LNCaP clone FGC (cell line): ENCODE measurements around the gene PADI3.

Experiments used
- DNase-seq: peaks from one replicate; pipeline ENCODE4 v3.0.0-alpha.2; 2011; ENCODE audit warnings: low read depth
- H3K4me3 ChIP-seq: 2 replicates; pipeline ENCODE4 v1.5.1; 2011; ENCODE audit warnings: mild to moderate bottlenecking, low read depth, low read length, control low read depth
- TF ChIP-seq, protein P1 (sequence below): IDR thresholded peaks from 2 replicates; pipeline ENCODE4 v1.5.1; 2012; ENCODE audit warnings: mild to moderate bottlenecking; ENCODE audit not compliant: control insufficient read depth, insufficient read depth; ENCODE audit errors: extremely low read depth

PADI3 gene

DNA sequence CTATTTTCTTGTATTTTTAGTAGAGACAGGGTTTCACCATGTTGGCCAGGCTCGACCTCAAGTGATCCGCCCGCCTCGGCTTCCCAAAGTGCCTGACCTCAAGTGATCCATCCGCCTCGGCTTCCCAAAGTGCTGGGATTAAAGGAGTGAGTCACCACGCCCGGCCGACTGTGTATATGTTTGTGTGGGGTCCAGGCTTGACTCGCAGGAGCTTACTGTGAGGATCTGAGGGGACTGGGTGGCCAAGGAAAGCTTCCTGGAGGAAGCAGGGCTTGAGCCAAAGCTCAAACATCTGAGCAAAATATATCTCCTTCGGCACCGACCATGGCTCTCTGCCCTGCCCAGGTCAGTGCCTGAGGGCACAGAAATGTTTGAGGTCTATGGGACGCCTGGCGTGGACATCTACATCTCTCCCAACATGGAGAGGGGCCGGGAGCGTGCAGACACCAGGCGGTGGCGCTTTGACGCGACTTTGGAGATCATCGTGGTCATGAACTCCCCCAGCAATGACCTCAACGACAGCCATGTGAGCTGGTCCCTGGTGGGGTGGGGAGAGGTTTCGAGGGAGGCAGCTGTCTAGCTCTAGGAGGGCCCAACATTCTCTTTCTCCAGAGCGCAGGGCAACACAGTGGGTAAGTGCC, 10.5 kb downstream of the PADI3 start:
- no peak overlapping the region for H3K4me3 ChIP-seq
- DNase-seq = no peak
- TF ChIP-seq, protein P1, sequence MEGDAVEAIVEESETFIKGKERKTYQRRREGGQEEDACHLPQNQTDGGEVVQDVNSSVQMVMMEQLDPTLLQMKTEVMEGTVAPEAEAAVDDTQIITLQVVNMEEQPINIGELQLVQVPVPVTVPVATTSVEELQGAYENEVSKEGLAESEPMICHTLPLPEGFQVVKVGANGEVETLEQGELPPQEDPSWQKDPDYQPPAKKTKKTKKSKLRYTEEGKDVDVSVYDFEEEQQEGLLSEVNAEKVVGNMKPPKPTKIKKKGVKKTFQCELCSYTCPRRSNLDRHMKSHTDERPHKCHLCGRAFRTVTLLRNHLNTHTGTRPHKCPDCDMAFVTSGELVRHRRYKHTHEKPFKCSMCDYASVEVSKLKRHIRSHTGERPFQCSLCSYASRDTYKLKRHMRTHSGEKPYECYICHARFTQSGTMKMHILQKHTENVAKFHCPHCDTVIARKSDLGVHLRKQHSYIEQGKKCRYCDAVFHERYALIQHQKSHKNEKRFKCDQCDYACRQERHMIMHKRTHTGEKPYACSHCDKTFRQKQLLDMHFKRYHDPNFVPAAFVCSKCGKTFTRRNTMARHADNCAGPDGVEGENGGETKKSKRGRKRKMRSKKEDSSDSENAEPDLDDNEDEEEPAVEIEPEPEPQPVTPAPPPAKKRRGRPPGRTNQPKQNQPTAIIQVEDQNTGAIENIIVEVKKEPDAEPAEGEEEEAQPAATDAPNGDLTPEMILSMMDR = no peak

DNA sequence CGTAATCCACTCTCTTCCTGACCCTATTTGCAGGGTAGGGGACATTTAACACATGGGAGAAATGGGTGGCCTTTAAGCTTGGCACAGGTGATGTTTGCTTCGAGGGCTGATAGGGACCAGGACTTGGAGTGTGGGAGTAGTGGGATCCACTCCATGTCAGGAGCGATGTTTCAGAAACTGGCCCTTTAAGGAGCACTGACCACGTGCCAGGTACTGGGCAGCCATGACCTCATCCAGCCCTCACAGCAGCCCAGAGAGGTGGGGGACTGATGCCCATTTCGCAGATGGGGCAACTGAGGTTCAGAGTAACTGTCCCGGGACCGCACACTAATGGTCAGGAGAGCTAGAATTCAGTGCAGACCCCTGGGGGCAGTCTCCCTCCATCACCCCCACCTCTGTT, 11.4 kb downstream of the PADI3 start:
- no peak for DNase-seq
- H3K4me3 ChIP-seq = no peak overlapping the region
- TF ChIP-seq, protein P1 = no peak

DNA sequence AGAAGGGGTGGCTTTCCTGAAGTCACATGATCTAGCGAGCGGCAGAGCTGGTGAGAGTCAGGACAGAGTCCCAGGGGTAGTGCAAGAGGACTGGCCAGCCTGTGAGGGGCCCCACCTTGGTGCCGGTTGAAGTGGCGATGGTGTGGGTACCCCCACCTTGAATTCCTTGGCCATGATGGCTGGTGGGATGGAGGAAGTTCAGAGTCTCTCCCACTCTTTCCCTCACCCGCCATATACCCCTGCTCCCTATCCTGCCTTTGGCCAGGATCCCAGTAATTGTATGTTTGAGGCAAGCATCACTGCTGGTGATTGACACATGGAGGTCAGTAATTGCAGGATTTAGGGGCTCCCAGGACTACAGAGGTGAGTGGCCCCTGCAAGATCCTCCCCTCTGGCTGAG, 11.8 kb downstream of the PADI3 start:
- no peak overlapping the region for H3K4me3 ChIP-seq
- TF ChIP-seq, protein P1 = no peak
- DNase-seq = no peak

DNA sequence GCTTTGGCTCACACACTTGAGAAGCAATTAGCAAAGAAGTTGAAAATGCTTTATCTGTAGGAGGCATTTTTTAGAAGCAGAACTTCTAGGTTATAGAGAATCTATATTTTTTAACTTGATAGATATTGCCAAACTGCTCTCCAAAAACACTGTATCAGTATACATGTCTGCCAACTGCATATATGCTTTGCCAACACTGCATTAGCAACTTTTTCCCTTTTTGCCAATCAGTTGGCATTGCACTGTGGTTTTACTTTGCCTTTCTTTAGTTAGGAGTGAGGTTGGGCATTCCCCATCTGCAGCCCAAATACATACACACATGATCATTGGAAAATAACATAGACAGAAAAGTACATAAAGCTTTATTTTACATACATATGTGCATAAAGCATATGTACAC, 15.0 kb downstream of the PADI3 start:
- no peak overlapping the region for H3K4me3 ChIP-seq
- TF ChIP-seq, protein P1 = no peak
- no peak for DNase-seq

DNA sequence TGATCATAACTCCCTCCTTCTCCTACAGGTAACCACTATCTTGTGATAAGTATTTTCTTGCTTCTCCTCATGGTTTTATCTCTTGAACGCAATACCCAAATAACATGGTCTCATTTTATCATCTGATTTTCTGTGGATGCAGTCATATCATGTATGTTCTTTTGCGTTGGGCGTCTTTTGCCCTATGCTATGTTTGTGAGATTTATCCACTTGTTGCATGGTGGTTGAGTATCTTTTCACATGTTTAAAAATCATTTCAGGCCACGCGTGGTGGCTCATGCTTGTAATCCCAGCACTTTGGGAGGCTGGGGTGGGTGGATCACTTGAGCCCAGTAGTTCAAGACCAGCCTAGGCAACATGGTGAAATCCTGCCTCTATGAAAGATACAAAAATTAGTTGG, 15.6 kb downstream of the PADI3 start:
- H3K4me3 ChIP-seq = no peak overlapping the region
- DNase-seq = no peak
- TF ChIP-seq, protein P1 = no peak

DNA sequence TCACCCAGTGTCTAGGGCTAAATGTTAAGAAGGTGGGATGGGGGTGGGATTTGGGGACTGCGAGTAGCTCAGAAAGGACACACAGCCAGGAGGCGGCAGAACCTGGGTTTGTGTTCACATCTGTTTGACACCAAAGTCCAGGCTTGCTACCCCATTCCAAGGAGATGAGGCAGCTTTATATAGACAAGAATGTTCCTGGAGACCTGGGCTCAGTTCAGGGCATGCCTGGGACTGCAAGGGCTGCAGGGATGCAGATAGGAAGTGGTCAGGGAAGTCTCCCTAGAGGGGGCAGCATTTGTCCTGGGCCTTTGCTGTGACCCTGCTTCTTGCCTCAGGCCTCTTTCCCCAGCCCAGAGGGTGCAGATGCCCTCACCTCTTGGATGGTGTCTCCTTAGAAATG, 16.3 kb downstream of the PADI3 start:
- TF ChIP-seq, protein P1 = no peak
- DNase-seq = no peak
- no peak overlapping the region for H3K4me3 ChIP-seq

DNA sequence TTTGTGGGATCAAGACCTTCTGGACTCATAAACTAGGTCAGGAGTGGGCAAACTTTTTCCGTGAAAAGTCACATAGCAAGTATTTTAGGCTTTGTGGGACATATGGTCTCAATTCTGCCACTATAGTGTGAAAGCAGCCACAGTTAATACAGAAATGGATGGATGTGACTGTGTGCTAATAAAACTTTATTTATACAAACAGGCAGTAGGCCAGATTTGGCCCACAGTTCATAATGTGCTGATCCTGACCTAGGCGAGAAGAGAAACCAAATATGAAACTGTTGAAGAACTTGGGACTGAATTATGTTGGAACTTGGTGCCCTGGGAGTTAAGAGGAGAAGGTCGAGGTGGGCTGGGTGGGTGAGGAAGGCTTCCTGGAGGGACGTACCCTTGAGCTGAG, 17.1 kb downstream of the PADI3 start:
- DNase-seq = no peak
- no peak overlapping the region for H3K4me3 ChIP-seq
- TF ChIP-seq, protein P1 = no peak
